GM12874 (cell line): ENCODE results near the gene TRIM24.

Experiments
- CTCF ChIP-seq: IDR thresholded peaks from 2 replicates; pipeline ENCODE4 v1.5.1; 2011; ENCODE audit warnings: low read depth, mild to moderate bottlenecking, control low read depth, low read length, moderate library complexity; ENCODE audit not compliant: insufficient read depth

TRIM24 gene

GRCh38 chr7:138556771-138557484 is 96.9 kb downstream of the TRIM24 start:
- no peak for TF ChIP-seq CTCF

GRCh38 chr7:138559448-138559847 is 99.4 kb downstream of the TRIM24 start:
- TF ChIP-seq CTCF, result no peak

GRCh38 chr7:138563808-138564207 is 103.7 kb downstream of the TRIM24 start:
- TF ChIP-seq CTCF, result no peak

- no peak for TF ChIP-seq CTCF
Observed at GRCh38 chr7:138564365-138564764, 104.3 kb downstream of the TRIM24 start.

GRCh38 chr7:138565071-138565450 is 105.0 kb downstream of the TRIM24 start:
- TF ChIP-seq CTCF, result no peak

- TF ChIP-seq CTCF, result no peak
Observed at GRCh38 chr7:138565451-138566114, 105.5 kb downstream of the TRIM24 start.

GRCh38 chr7:138568655-138569054 is 108.6 kb downstream of the TRIM24 start:
- no peak for TF ChIP-seq CTCF
